PC-9 (cell line): ENCODE measurements around the gene CD63. TPM values are rescaled to one million over a fixed set of nuclear protein-coding genes. Genes with fewer than 3 reads are reported as not detected.

Source experiments
- BruUV-seq: library from RNA; stranded (reverse); fragments of 400-500 nt; replicated peaks from 2 replicates; lab custom pipeline; 2021; lab: Mats Ljungman, UMichigan
- CTCF ChIA-PET: fragments of 300-600 bp; sonication (Branson Sonifier 250); formaldehyde crosslinking; loops from one replicate; lab custom pipeline; 2022; ENCODE audit warnings: antibody characterized with exemption; lab: Charles Lee
- POLR2A ChIA-PET: fragments of 300-600 bp; sonication (Branson Sonifier 250); formaldehyde crosslinking; loops from one replicate; lab custom pipeline; 2022; ENCODE audit warnings: antibody characterized with exemption; ENCODE audit not compliant: unreplicated experiment; lab: Charles Lee
- DNase-seq, 2 experiments: peaks; one replicate each; pipeline versions ENCODE4 v3.0.0 to v3.0.0-alpha.2; 2015 to 2022; ENCODE audit warnings: mixed read lengths in 1 of 2
- H2AFZ ChIP-seq: fragments of 200-600 bp; sonication (generic); 2 replicates; pipeline ENCODE4 v1.8.1; 2017; ENCODE audit warnings: antibody characterized with exemption
- H3F3A ChIP-seq: fragments of 200-600 bp; sonication (generic); 2 replicates; pipeline ENCODE4 v1.8.1; 2017; ENCODE audit warnings: antibody characterized with exemption, mild to moderate bottlenecking, low read depth; ENCODE audit not compliant: insufficient read depth
- H3K27ac ChIP-seq: fragments of 200-600 bp; sonication (generic); 2 replicates; pipeline ENCODE4 v1.6.1; 2016; ENCODE audit warnings: mixed run types
- H3K27me3 ChIP-seq: fragments of 200-600 bp; sonication (generic); 2 replicates; pipeline ENCODE4 v1.6.1; 2016; ENCODE audit warnings: low read depth, mixed run types; ENCODE audit not compliant: insufficient read depth
- H3K36me3 ChIP-seq: fragments of 200-600 bp; sonication (generic); 2 replicates; pipeline ENCODE4 v1.6.1; 2016; ENCODE audit warnings: low read depth, mixed run types
- H3K4me1 ChIP-seq: fragments of 200-600 bp; sonication (generic); replicated peaks from 2 replicates; pipeline ENCODE4 v1.6.1; 2016; ENCODE audit warnings: mixed run types; ENCODE audit not compliant: insufficient read depth
- H3K4me2 ChIP-seq: fragments of 200-600 bp; sonication (generic); 2 replicates; pipeline ENCODE4 v1.6.1; 2017; ENCODE audit warnings: mixed run types
- H3K4me3 ChIP-seq: fragments of 200-600 bp; sonication (generic); 2 replicates; pipeline ENCODE4 v1.6.1; 2016; ENCODE audit warnings: mixed run types
- H3K79me2 ChIP-seq: fragments of 200-600 bp; sonication (generic); 2 replicates; pipeline ENCODE4 v1.6.1; 2017; ENCODE audit warnings: low read depth, mixed run types
- H3K9me2 ChIP-seq: fragments of 200-600 bp; sonication (generic); 2 replicates; pipeline ENCODE4 v1.8.1; 2017; ENCODE audit warnings: mild to moderate bottlenecking; ENCODE audit not compliant: insufficient read depth
- H3K9me3 ChIP-seq: fragments of 200-600 bp; sonication (generic); 2 replicates; pipeline ENCODE4 v1.8.1; 2016; ENCODE audit warnings: low read depth; ENCODE audit not compliant: insufficient read depth
- H4K20me1 ChIP-seq: fragments of 200-600 bp; sonication (generic); 2 replicates; pipeline ENCODE4 v1.8.1; 2017; ENCODE audit not compliant: insufficient read depth
- CTCF ChIP-seq: fragments of 200-600 bp; sonication (generic); conservative IDR thresholded peaks from 2 replicates; pipeline ENCODE4 v1.6.1; 2017; ENCODE audit warnings: mixed run types, antibody characterized with exemption, mild to moderate bottlenecking, moderate library complexity
- EZH2 ChIP-seq: fragments of 200-600 bp; sonication (generic); IDR thresholded peaks from 2 replicates; pipeline ENCODE4 v1.8.0; 2017; ENCODE audit warnings: antibody characterized with exemption, low read depth
- intact Hi-C: fragments of 100-400 bp; cut with micrococcal nuclease; formaldehyde crosslinking; loops from one replicate; pipeline ENCODE4 v1.10.0; 2022; ENCODE audit not compliant: unreplicated experiment
- total RNA-seq: library from RNA; stranded (reverse); gene quantifications from 2 replicates; pipeline ENCODE4 v1.2.3, GENCODE V29; 2021

Gene CD63
- total RNA-seq, 1 experiment from 2014 or later: 434 TPM

GRCh38 chr12:55720071-55720564 is 8.7 kb downstream of the CD63 start, which contains the start of gene RDH5:
Gene RDH5 (plus strand): TSS chr12:55720393. CDS start chr12:55721185, 792 bp downstream.
- Histone ChIP-seq H4K20me1 (peaks cover 10% of the 10 kb centered on the region; the same call in 1 of the 2 replicates), H3K79me2 (peaks cover 5% of the 10 kb centered on the region; the same call in 1 of the 2 replicates), H3K4me3 (no peak within 1 kb of the TSS), H3K9me3 (no peaks in the 10 kb centered on the region), H3K36me3 (peaks cover 7% of the 10 kb centered on the region; the same call in 1 of the 2 replicates), H3K27ac (no peak within 1 kb of the TSS), H3K4me1 (peaks cover 53% of the 10 kb centered on the region), H3K27me3 (no peaks in the 10 kb centered on the region), H3K9me2 (no peaks in the 10 kb centered on the region), H3K4me2 (peak within 1 kb of the TSS; percentile 34; the same call in 1 of the 2 replicates), H3F3A (peaks cover 49% of the 10 kb centered on the region), H2AFZ (no peak within 1 kb of the TSS)
- TF ChIP-seq EZH2: no peak
- TF ChIP-seq CTCF: no peak
- DNase-seq: no peak
- POLR2A ChIA-PET: no interaction called here
- intact Hi-C loops: loop anchor here (10.0 kb wide), 1 partner anchor 725 kb away; no protein-coding TSS in a partner anchor
- no TSS peak for BruUV-seq
- CTCF ChIA-PET: interaction anchor here (0.7 to 2.1 kb wide), 4 partner anchors 18 to 727 kb away, joined by 4 to 13 read pairs (median 6); no protein-coding TSS in a partner anchor

GRCh38 chr12:55719371-55719770 is 9.4 kb downstream of the CD63 start:
- Histone ChIP-seq H3F3A (peaks cover 48% of the 10 kb centered on the region), H3K27ac (no peak overlapping the region), H3K9me2 (no peaks in the 10 kb centered on the region), H2AFZ (no peak overlapping the region), H3K9me3 (no peaks in the 10 kb centered on the region), H4K20me1 (0 out of 2 replicates have a peak, but pooled peaks cover 4% of the 10 kb centered on the region), H3K79me2 (peaks cover 5% of the 10 kb centered on the region; the same call in 1 of the 2 replicates), H3K4me1 (peaks cover 55% of the 10 kb centered on the region), H3K4me3 (no peak overlapping the region), H3K36me3 (no peaks in the 10 kb centered on the region), H3K4me2 (no peak overlapping the region), H3K27me3 (no peaks in the 10 kb centered on the region)
- POLR2A ChIA-PET: no interaction called here
- TF ChIP-seq EZH2 (no peak), CTCF (no peak)
- intact Hi-C loops: no loop called here
- BruUV-seq: no TSS peak
- no peak for DNase-seq
- CTCF ChIA-PET: interaction anchor here (0.7 to 2.0 kb wide), 2 partner anchors 37 to 530 kb away, joined by 4 to 9 read pairs; no protein-coding TSS in a partner anchor

- no peaks in the 10 kb centered on the region for H3K36me3 ChIP-seq
- DNase-seq: no peak
- BruUV-seq: no TSS peak
- no peak overlapping the region for H3K27ac ChIP-seq
- POLR2A ChIA-PET: no interaction called here
- CTCF ChIA-PET: no interaction called here
- peaks cover 47% of the 10 kb centered on the region for H3F3A ChIP-seq
- no peak overlapping the region for H2AFZ ChIP-seq
- H3K4me2 ChIP-seq: no peak overlapping the region
- no peak overlapping the region for H3K4me3 ChIP-seq
- no peak for TF ChIP-seq CTCF
- no peak for TF ChIP-seq EZH2
- peaks cover 5% of the 10 kb centered on the region; the same call in 1 of the 2 replicates for H3K79me2 ChIP-seq
- intact Hi-C loops: no loop called here
- 0 out of 2 replicates have a peak, but pooled peaks cover 4% of the 10 kb centered on the region for H4K20me1 ChIP-seq
- no peaks in the 10 kb centered on the region for H3K9me3 ChIP-seq
- no peaks in the 10 kb centered on the region for H3K9me2 ChIP-seq
- H3K4me1 ChIP-seq: peaks cover 50% of the 10 kb centered on the region
- no peaks in the 10 kb centered on the region for H3K27me3 ChIP-seq
These were observed 10.1 kb downstream of the CD63 start for GRCh38 chr12:55718624-55719275.
